Upper lobe of left lung (tissue), 6 donors: ENCODE data around the gene KCNJ9. TPM values are rescaled to one million over a fixed set of nuclear protein-coding genes. Genes with fewer than 3 reads are reported as not detected.
A peak's percentile ranks its signal among the peaks of the same experiment; 100 is the strongest.

Source experiments
- ATAC-seq, 2 donors: fragments of 200-7000 bp; cut with Tn5 transposase; one replicate each; pipeline ENCODE4 v1.9.1; 2022; ENCODE audit warnings: mild to moderate bottlenecking in 2 of 2, moderate library complexity in 2 of 2; ENCODE audit not compliant: low FRiP score in 2 of 2
- DNase-seq, 2 donors: peaks; one replicate each; pipeline ENCODE4 v3.0.0-alpha.2; 2019 to 2020
- H3K27ac ChIP-seq, 4 donors: fragments of 200-600 bp; sonication (generic); one replicate each; pipeline ENCODE4 v1.5.1; 2016 to 2019
- H3K27me3 ChIP-seq, 4 donors: fragments of 200-600 bp; sonication (generic); one replicate each; pipeline ENCODE4 v1.5.1; 2017 to 2019
- H3K36me3 ChIP-seq, 4 donors: fragments of 200-600 bp; sonication (generic); one replicate each; pipeline ENCODE4 v1.5.1; 2016 to 2019
- H3K4me1 ChIP-seq, 4 donors: fragments of 200-600 bp; sonication (generic); one replicate each; pipeline ENCODE4 v1.5.1; 2018 to 2019
- H3K4me3 ChIP-seq, 4 donors: fragments of 200-600 bp; sonication (generic); one replicate each; pipeline ENCODE4 v1.5.1; 2017 to 2019; ENCODE audit warnings: mild to moderate bottlenecking in 2 of 4, moderate library complexity in 1 of 4
- H3K9me3 ChIP-seq, 4 donors: fragments of 200-600 bp; sonication (generic); one replicate each; pipeline ENCODE4 v1.5.1; 2018 to 2019
- CTCF ChIP-seq, 6 experiments: fragments of 450-650 bp in 4 of 6; fragments of 200-600 bp in 2 of 6; sonication (generic) in 2 of 6; IDR thresholded peaks; one replicate each; pipeline ENCODE4 v1.5.1; 2016 to 2019; ENCODE audit warnings: antibody characterized with exemption in 6 of 6
- EP300 ChIP-seq, 4 donors: sonication (generic); formaldehyde crosslinking; IDR thresholded peaks; one replicate each; pipeline ENCODE4 v1.5.1; 2017; ENCODE audit warnings: antibody characterized with exemption in 4 of 4, control low read depth in 2 of 4
- POLR2A ChIP-seq, 4 donors: fragments of 450-650 bp; IDR thresholded peaks; one replicate each; pipeline ENCODE4 v1.5.1; 2016 to 2017; ENCODE audit warnings: antibody characterized with exemption in 4 of 4, mild to moderate bottlenecking in 2 of 4
- POLR2AphosphoS5 ChIP-seq, 2 donors: sonication (generic); formaldehyde crosslinking; IDR thresholded peaks; one replicate each; pipeline ENCODE4 v1.5.1; 2017; ENCODE audit warnings: antibody characterized with exemption in 2 of 2
- WGBS, 2 donors: methylation state at CpG; one replicate each; pipeline ENCODE4 v1.1.5; 2017 to 2018; 5-methylcytosine and 5-hydroxymethylcytosine counted together
- total RNA-seq, 6 donors: library from RNA; depleted of rRNA in 4 of 6; stranded (reverse); fragments of >200 nt in 4 of 6; gene quantifications; one replicate each; pipeline versions ENCODE4 v1.1.0 to v1.2.1, GENCODE V29; 2016 to 2021
- donor health status: DM: no; HTN: no; CAD: no; lungs with moderate emphysema.
- donor health status: DM: no; HTN: yes; CAD: no; lungs with severe emphysema.

Gene KCNJ9
- total RNA-seq, result not detected

- TF ChIP-seq POLR2A (IDR thresholded peaks at IDR 0.05), result no peak
- no peak for TF ChIP-seq POLR2AphosphoS5 (IDR thresholded peaks at IDR 0.05)
- TF ChIP-seq EP300 (IDR thresholded peaks at IDR 0.05), result no peak
- no peak for TF ChIP-seq CTCF (IDR thresholded peaks at IDR 0.05)
- Histone ChIP-seq H3K27ac (no peak within 1 kb of the TSS), H3K4me1 (peaks cover 0 to 12% (median 8%) of the 10 kb centered on the region in 4 donors), H3K27me3 (peaks cover 0 to 20% (median 9%) of the 10 kb centered on the region in 4 donors), H3K36me3 (no peaks in the 10 kb centered on the region), H3K4me3 (no peak within 1 kb of the TSS), H3K9me3 (no peaks in the 10 kb centered on the region)
- WGBS, 2 donors, result 25 to 28% methylated on average over 5 to 14 of the region's 14 CpGs
- ATAC-seq (no peak), DNase-seq (no peak)
These were observed at the start of gene KCNJ9 for GRCh38 chr1:160081261-160081936. KCNJ9 (plus strand) TSS chr1:160081538; CDS start chr1:160084031, 2,493 bp downstream.

- 2 to 3% methylated on average over 18 of the region's 18 CpGs for WGBS, 2 donors
- no peaks in the 10 kb centered on the region for H3K27me3 ChIP-seq
- H3K9me3 ChIP-seq, result no peaks in the 10 kb centered on the region
- DNase-seq (no peak), ATAC-seq (peak in 1 of 2 donors; percentile 51)
- H3K27ac ChIP-seq, result peak overlapping the region; percentile 64 to 83 (median 78)
- peaks cover 16 to 36% (median 19%) of the 10 kb centered on the region in 4 donors for H3K4me1 ChIP-seq
- no peaks in the 10 kb centered on the region for H3K36me3 ChIP-seq
- no peak for TF ChIP-seq POLR2A (IDR thresholded peaks at IDR 0.05)
- no peak for TF ChIP-seq CTCF (IDR thresholded peaks at IDR 0.05)
- TF ChIP-seq EP300 (IDR thresholded peaks at IDR 0.05), result no peak
- TF ChIP-seq POLR2AphosphoS5 (IDR thresholded peaks at IDR 0.05), result no peak
- H3K4me3 ChIP-seq, result peak overlapping the region; percentile 69 to 91 (median 80)
These were observed 49.0 kb upstream of the KCNJ9 start for GRCh38 chr1:160032165-160032820.

GRCh38 chr1:160040476-160040875, 40.9 kb upstream of the KCNJ9 start:
- Histone ChIP-seq H3K4me1 (no peaks in the 10 kb centered on the region), H3K27me3 (no peaks in the 10 kb centered on the region), H3K27ac (no peak overlapping the region), H3K9me3 (no peaks in the 10 kb centered on the region), H3K4me3 (no peak overlapping the region), H3K36me3 (no peaks in the 10 kb centered on the region)
- TF ChIP-seq POLR2A (IDR thresholded peaks at IDR 0.05), result no peak
- TF ChIP-seq CTCF (IDR thresholded peaks at IDR 0.05), result no peak
- no peak for TF ChIP-seq EP300 (IDR thresholded peaks at IDR 0.05)
- no peak for TF ChIP-seq POLR2AphosphoS5 (IDR thresholded peaks at IDR 0.05)
- ATAC-seq (no peak), DNase-seq (no peak)
- WGBS, 2 donors, result 90 to 100% methylated on average over 1 of the region's 1 CpG

GRCh38 chr1:160043543-160043942, 37.8 kb upstream of the KCNJ9 start:
- Histone ChIP-seq H3K27ac (no peak overlapping the region), H3K27me3 (no peaks in the 10 kb centered on the region)
- no peak for ATAC-seq

More at GRCh38 chr1:160043543-160043942, 37.8 kb upstream of the KCNJ9 start:
- no peaks in the 10 kb centered on the region for H3K36me3 ChIP-seq
- DNase-seq, result no peak
- peaks cover 8 to 12% (median 9%) of the 10 kb centered on the region in 4 donors for H3K4me1 ChIP-seq
- TF ChIP-seq EP300 (IDR thresholded peaks at IDR 0.05) (no peak), POLR2A (IDR thresholded peaks at IDR 0.05) (no peak), CTCF (IDR thresholded peaks at IDR 0.05) (no peak), POLR2AphosphoS5 (IDR thresholded peaks at IDR 0.05) (no peak)
- no peaks in the 10 kb centered on the region for H3K9me3 ChIP-seq
- H3K4me3 ChIP-seq, result no peak overlapping the region
